ENCODE results near the gene MIDN. TPM values are rescaled to one million over a fixed set of nuclear protein-coding genes. Genes with fewer than 3 reads are reported as not detected.
"Not testable (repeated sequence)": the region's sequence is repeated elsewhere in the genome, so short reads cannot be mapped to it uniquely, and the experiment has no call there.

MIDN gene
- total and polyA plus RNA-seq, 4 donors = 39.7 to 185 (median 58.7) TPM

- no peaks in the 10 kb centered on the region for H3K27me3 ChIP-seq (ENCODE audit: control insufficient read depth in 3 of 3, insufficient read depth in 3 of 3, low read length in 2 of 3)
- H3K4me3 ChIP-seq = no peak overlapping the region
- no peaks in the 10 kb centered on the region for H3K36me3 ChIP-seq (ENCODE audit: control insufficient read depth in 4 of 4, insufficient read depth in 4 of 4, low read length in 4 of 4)
- ATAC-seq (ENCODE audit: insufficient read depth, low FRiP score) (no peak), DNase-seq (no peak)
- H3K9ac ChIP-seq (ENCODE audit: insufficient read depth in 1 of 2, low read length in 2 of 2) = no peak overlapping the region
- H3K9me3 ChIP-seq (ENCODE audit: control insufficient read depth in 4 of 4, insufficient read depth in 3 of 4, low read length in 3 of 4) = no peaks in the 10 kb centered on the region
- no peak overlapping the region for H3K27ac ChIP-seq (ENCODE audit: low read depth in 1 of 2, low read length in 1 of 2)
- no peaks in the 10 kb centered on the region for H3K4me1 ChIP-seq (ENCODE audit: control insufficient read depth in 5 of 5, insufficient read depth in 5 of 5, low read length in 5 of 5)
- TF ChIP-seq CTCF (IDR thresholded peaks at IDR 0.05; ENCODE audit: control extremely low read depth, extremely low read depth) = no peak
- WGBS, 2 donors = 81 to 84% methylated on average over 35 of the region's 35 CpGs
These were observed 52.5 kb downstream of the MIDN start for GRCh38 chr19:1300744-1301490.

- no peaks in the 10 kb centered on the region for H3K4me1 ChIP-seq (ENCODE audit: control insufficient read depth in 5 of 5, insufficient read depth in 5 of 5, low read length in 5 of 5)
- no peak overlapping the region for H3K27ac ChIP-seq (ENCODE audit: low read depth in 1 of 2, low read length in 1 of 2)
- H3K36me3 ChIP-seq (ENCODE audit: control insufficient read depth in 4 of 4, insufficient read depth in 4 of 4, low read length in 4 of 4) = no peaks in the 10 kb centered on the region
- H3K9me3 ChIP-seq (ENCODE audit: control insufficient read depth in 4 of 4, insufficient read depth in 3 of 4, low read length in 3 of 4) = no peaks in the 10 kb centered on the region
- DNase-seq (no peak), ATAC-seq (ENCODE audit: insufficient read depth, low FRiP score) (no peak)
- 72 to 83% methylated on average over 35 to 36 of the region's 36 CpGs for WGBS, 2 donors
- no peak overlapping the region for H3K4me3 ChIP-seq
- no peaks in the 10 kb centered on the region for H3K27me3 ChIP-seq (ENCODE audit: control insufficient read depth in 3 of 3, insufficient read depth in 3 of 3, low read length in 2 of 3)
- TF ChIP-seq CTCF (IDR thresholded peaks at IDR 0.05; ENCODE audit: control extremely low read depth, extremely low read depth) = no peak
- no peak overlapping the region for H3K9ac ChIP-seq (ENCODE audit: insufficient read depth in 1 of 2, low read length in 2 of 2)
These were observed 54.3 kb downstream of the MIDN start for GRCh38 chr19:1302533-1303239.

- TF ChIP-seq CTCF (IDR thresholded peaks at IDR 0.05; ENCODE audit: control extremely low read depth, extremely low read depth) = no peak
- Histone ChIP-seq H3K9me3 (ENCODE audit: control insufficient read depth in 4 of 4, insufficient read depth in 3 of 4, low read length in 3 of 4) (no peaks in the 10 kb centered on the region), H3K9ac (ENCODE audit: insufficient read depth in 1 of 2, low read length in 2 of 2) (no peak overlapping the region), H3K27ac (ENCODE audit: low read depth in 1 of 2, low read length in 1 of 2) (no peak overlapping the region), H3K27me3 (ENCODE audit: control insufficient read depth in 3 of 3, insufficient read depth in 3 of 3, low read length in 2 of 3) (no peaks in the 10 kb centered on the region), H3K4me1 (ENCODE audit: control insufficient read depth in 5 of 5, insufficient read depth in 5 of 5, low read length in 5 of 5) (no peaks in the 10 kb centered on the region), H3K4me3 (no peak overlapping the region), H3K36me3 (ENCODE audit: control insufficient read depth in 4 of 4, insufficient read depth in 4 of 4, low read length in 4 of 4) (no peaks in the 10 kb centered on the region)
- no peak for ATAC-seq (ENCODE audit: insufficient read depth, low FRiP score)
- no peak for DNase-seq
- 86 to 90% methylated on average over 27 to 28 of the region's 28 CpGs for WGBS, 2 donors
These were observed 56.0 kb downstream of the MIDN start for GRCh38 chr19:1304197-1304924.

GRCh38 chr19:1305354-1305753 is 57.0 kb downstream of the MIDN start:
- not testable (repeated sequence) for DNase-seq; H3K4me3 ChIP-seq; H3K36me3 ChIP-seq (ENCODE audit: control insufficient read depth in 4 of 4, insufficient read depth in 4 of 4, low read length in 4 of 4); H3K27ac ChIP-seq (ENCODE audit: low read depth in 1 of 2, low read length in 1 of 2); ATAC-seq (ENCODE audit: insufficient read depth, low FRiP score); H3K4me1 ChIP-seq (ENCODE audit: control insufficient read depth in 5 of 5, insufficient read depth in 5 of 5, low read length in 5 of 5); H3K9me3 ChIP-seq (ENCODE audit: control insufficient read depth in 4 of 4, insufficient read depth in 3 of 4, low read length in 3 of 4); H3K9ac ChIP-seq (ENCODE audit: insufficient read depth in 1 of 2, low read length in 2 of 2); H3K27me3 ChIP-seq (ENCODE audit: control insufficient read depth in 3 of 3, insufficient read depth in 3 of 3, low read length in 2 of 3)
- WGBS, 2 donors = 86 to 96% methylated on average over 9 of the region's 9 CpGs
